MM.1S (cell line): ENCODE results near the gene RARRES2.

ENCODE experiments used
- DNase-seq: peaks from one replicate; pipeline ENCODE4 v3.0.0-alpha.2; 2015
- H2AFZ ChIP-seq: fragments of 300-600 bp; sonication (generic); 2 replicates; pipeline ENCODE4 v1.6.0; 2016; ENCODE audit warnings: antibody characterized with exemption, low read length
- H3F3A ChIP-seq: fragments of 300-600 bp; sonication (generic); 2 replicates; pipeline ENCODE4 v1.6.1; 2016; ENCODE audit warnings: mild to moderate bottlenecking, antibody characterized with exemption, low read length, moderate library complexity, mixed read lengths; ENCODE audit not compliant: insufficient read depth
- H3K27ac ChIP-seq: fragments of 300-600 bp; sonication (generic); 2 replicates; pipeline ENCODE4 v1.5.1; 2016; ENCODE audit warnings: mild to moderate bottlenecking, low read length
- H3K27me3 ChIP-seq: fragments of 300-600 bp; sonication (generic); replicated peaks from 2 replicates; pipeline ENCODE4 v1.6.0; 2016; ENCODE audit warnings: low read length; ENCODE audit not compliant: insufficient read depth
- H3K36me3 ChIP-seq: fragments of 300-600 bp; sonication (generic); replicated peaks from 2 replicates; pipeline ENCODE4 v1.6.1; 2016; ENCODE audit warnings: mild to moderate bottlenecking, low read length, mixed read lengths; ENCODE audit not compliant: insufficient read depth
- H3K4me1 ChIP-seq: fragments of 300-600 bp; sonication (generic); 2 replicates; pipeline ENCODE4 v1.6.1; 2016; ENCODE audit warnings: low read length, mixed read lengths
- H3K4me2 ChIP-seq: fragments of 300-600 bp; sonication (generic); 2 replicates; pipeline ENCODE4 v1.6.0; 2016; ENCODE audit warnings: low read depth, low read length
- H3K4me3 ChIP-seq: fragments of 300-600 bp; sonication (generic); 2 replicates; pipeline ENCODE4 v1.5.1; 2016; ENCODE audit warnings: low read length, mixed read lengths
- H3K79me2 ChIP-seq: fragments of 300-600 bp; sonication (generic); 2 replicates; pipeline ENCODE4 v1.6.1; 2016; ENCODE audit warnings: mixed run types, low read length, mixed read lengths
- H3K9ac ChIP-seq: fragments of 300-600 bp; sonication (generic); 2 replicates; pipeline ENCODE4 v1.6.1; 2016; ENCODE audit warnings: low read length, mixed read lengths
- H3K9me2 ChIP-seq: fragments of 300-600 bp; sonication (generic); replicated peaks from 2 replicates; pipeline ENCODE4 v1.6.1; 2016; ENCODE audit warnings: mild to moderate bottlenecking, low read length, mixed read lengths; ENCODE audit not compliant: insufficient read depth
- H3K9me3 ChIP-seq: fragments of 300-600 bp; sonication (generic); replicated peaks from 2 replicates; pipeline ENCODE4 v1.6.1; 2016; ENCODE audit warnings: mild to moderate bottlenecking, low read length, mixed read lengths; ENCODE audit not compliant: insufficient read depth
- H4K20me1 ChIP-seq: fragments of 300-600 bp; sonication (generic); 2 replicates; pipeline ENCODE4 v1.6.1; 2016; ENCODE audit warnings: mild to moderate bottlenecking, low read length, moderate library complexity, mixed read lengths; ENCODE audit not compliant: insufficient read depth
- CTCF ChIP-seq: fragments of 300-600 bp; sonication (generic); IDR thresholded peaks from 2 replicates; pipeline ENCODE4 v1.5.1; 2016; ENCODE audit warnings: antibody characterized with exemption, low read length, mixed read lengths
- EZH2 ChIP-seq: fragments of 300-600 bp; sonication (generic); optimal IDR thresholded peaks from 2 replicates; pipeline ENCODE3; 2017; ENCODE audit warnings: low read depth, mild to moderate bottlenecking, antibody characterized with exemption, low read length, mixed read lengths
- EZH2phosphoT487 ChIP-seq: fragments of 300-600 bp; sonication (generic); IDR thresholded peaks from 2 replicates; pipeline ENCODE4 v1.6.1; 2018; ENCODE audit warnings: antibody characterized with exemption, low read length

The RARRES2 gene

GRCh38 chr7:150336746-150337145, 4.7 kb downstream of the RARRES2 start:
- no peaks in the 10 kb centered on the region for H3F3A ChIP-seq
- H3K4me3 ChIP-seq: no peak overlapping the region
- no peak for DNase-seq
- H3K79me2 ChIP-seq: no peaks in the 10 kb centered on the region
- H3K27me3 ChIP-seq: 0 out of 2 replicates have a peak, but pooled peaks cover 2% of the 10 kb centered on the region
- no peak overlapping the region for H3K9ac ChIP-seq
- no peaks in the 10 kb centered on the region for H3K4me1 ChIP-seq
- H3K27ac ChIP-seq: no peak overlapping the region
- H3K9me2 ChIP-seq: no peaks in the 10 kb centered on the region
- H3K9me3 ChIP-seq: no peaks in the 10 kb centered on the region
- H4K20me1 ChIP-seq: no peaks in the 10 kb centered on the region
- H2AFZ ChIP-seq: no peak overlapping the region
- TF ChIP-seq EZH2phosphoT487: no peak
- no peak for TF ChIP-seq CTCF
- no peak for TF ChIP-seq EZH2
- H3K4me2 ChIP-seq: no peak overlapping the region
- H3K36me3 ChIP-seq: no peaks in the 10 kb centered on the region

DNA sequence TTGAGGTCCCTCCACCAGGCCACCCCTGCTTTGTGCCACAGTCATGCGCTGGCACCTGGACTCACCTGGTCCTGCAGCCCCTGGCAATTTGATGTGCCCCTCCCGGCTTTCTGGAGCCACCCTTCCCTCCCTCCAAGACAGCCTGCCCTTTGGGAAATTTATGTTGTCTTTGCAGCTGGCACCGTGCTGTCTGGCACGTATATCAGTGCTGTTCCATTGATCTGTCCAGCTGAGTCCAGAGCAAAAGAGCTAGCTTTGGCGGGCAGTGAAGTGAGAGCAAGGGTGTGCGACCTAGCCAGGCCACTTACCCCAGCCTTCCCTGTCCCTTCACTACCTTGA, 5.7 kb downstream of the RARRES2 start:
- Histone ChIP-seq H3K79me2 (no peaks in the 10 kb centered on the region), H3K27me3 (no peaks in the 10 kb centered on the region), H3K9ac (no peak overlapping the region), H3F3A (no peaks in the 10 kb centered on the region), H2AFZ (no peak overlapping the region), H4K20me1 (no peaks in the 10 kb centered on the region), H3K4me3 (no peak overlapping the region), H3K27ac (no peak overlapping the region), H3K4me1 (no peaks in the 10 kb centered on the region), H3K9me2 (no peaks in the 10 kb centered on the region), H3K4me2 (no peak overlapping the region), H3K36me3 (no peaks in the 10 kb centered on the region), H3K9me3 (no peaks in the 10 kb centered on the region)
- DNase-seq: no peak
- TF ChIP-seq EZH2 (no peak), CTCF (no peak)

DNA sequence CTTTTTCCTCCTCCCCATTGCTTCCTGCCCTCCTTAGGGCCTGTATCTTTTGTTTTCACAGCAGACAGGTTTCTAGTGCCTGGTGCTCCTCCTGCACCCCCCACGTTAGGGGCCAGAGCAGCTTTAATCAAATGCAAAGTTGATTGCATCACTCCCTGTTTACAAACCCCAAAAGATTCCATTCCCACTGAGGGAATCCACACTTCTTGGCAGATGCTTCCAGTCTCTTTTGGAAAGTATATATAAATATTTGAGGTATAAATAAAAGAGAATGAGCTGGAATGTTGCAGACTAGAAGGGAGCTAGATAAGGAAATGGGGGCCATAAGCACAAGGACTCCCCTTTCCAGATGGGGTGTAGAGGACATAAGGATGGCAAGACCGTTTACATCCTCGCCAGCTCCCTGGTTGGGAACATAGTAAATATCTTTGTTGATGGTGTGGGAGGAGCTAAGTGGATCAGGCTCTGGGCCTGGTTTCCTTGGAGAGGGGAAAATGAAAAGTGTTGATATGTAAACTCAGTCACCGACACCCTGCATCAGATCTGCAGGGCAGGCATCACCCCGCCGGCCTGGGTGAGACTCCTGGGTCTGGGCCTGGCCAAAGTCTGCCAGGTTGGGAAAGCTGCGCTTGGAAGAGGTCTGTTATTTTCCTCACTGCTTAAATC, 6.2 kb downstream of the RARRES2 start:
- Histone ChIP-seq H2AFZ (no peak overlapping the region), H3K27me3 (no peaks in the 10 kb centered on the region), H3K9me2 (no peaks in the 10 kb centered on the region), H3K27ac (no peak overlapping the region), H3K9ac (no peak overlapping the region), H3K4me2 (no peak overlapping the region), H3F3A (no peaks in the 10 kb centered on the region), H3K9me3 (no peaks in the 10 kb centered on the region), H3K79me2 (no peaks in the 10 kb centered on the region), H3K4me1 (no peaks in the 10 kb centered on the region), H3K4me3 (no peak overlapping the region), H4K20me1 (no peaks in the 10 kb centered on the region), H3K36me3 (no peaks in the 10 kb centered on the region)
- TF ChIP-seq CTCF (no peak), EZH2phosphoT487 (no peak), EZH2 (no peak)
- DNase-seq: no peak
